ENCODE measurements around the gene ZFAND4.

DNA sequence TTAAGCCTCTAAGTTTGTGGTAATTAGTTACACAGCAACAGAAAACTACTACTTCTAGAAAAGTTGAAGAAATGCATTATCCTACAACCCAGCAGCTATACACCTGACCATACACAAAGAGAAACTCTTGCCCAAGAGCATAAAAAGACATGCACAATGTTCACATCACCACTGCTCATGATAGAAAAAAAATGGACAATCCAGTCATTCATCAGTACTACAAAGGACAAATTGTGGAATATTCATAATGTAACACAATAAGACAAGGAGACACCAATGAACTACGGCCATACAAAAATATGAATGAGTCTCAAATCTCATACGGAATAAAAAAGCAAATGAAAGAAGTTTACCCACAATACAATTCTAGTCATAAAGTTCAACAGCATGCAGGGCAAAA lies 87.4 kb downstream of the ZFAND4 start:
- TF ChIP-seq, protein P1, sequence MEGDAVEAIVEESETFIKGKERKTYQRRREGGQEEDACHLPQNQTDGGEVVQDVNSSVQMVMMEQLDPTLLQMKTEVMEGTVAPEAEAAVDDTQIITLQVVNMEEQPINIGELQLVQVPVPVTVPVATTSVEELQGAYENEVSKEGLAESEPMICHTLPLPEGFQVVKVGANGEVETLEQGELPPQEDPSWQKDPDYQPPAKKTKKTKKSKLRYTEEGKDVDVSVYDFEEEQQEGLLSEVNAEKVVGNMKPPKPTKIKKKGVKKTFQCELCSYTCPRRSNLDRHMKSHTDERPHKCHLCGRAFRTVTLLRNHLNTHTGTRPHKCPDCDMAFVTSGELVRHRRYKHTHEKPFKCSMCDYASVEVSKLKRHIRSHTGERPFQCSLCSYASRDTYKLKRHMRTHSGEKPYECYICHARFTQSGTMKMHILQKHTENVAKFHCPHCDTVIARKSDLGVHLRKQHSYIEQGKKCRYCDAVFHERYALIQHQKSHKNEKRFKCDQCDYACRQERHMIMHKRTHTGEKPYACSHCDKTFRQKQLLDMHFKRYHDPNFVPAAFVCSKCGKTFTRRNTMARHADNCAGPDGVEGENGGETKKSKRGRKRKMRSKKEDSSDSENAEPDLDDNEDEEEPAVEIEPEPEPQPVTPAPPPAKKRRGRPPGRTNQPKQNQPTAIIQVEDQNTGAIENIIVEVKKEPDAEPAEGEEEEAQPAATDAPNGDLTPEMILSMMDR (IDR thresholded peaks at IDR 0.05; ENCODE audit: low read depth, low read length, missing input control), result no peak
- no peak for TF ChIP-seq EGR1 (IDR thresholded peaks at IDR 0.05; ENCODE audit: low read depth in 2 of 2)
- TF ChIP-seq JUND (IDR thresholded peaks at IDR 0.05), result no peak

Measured in liver (tissue), 3 donors.